ENCODE measurements around the gene TBC1D9B. TPM values are rescaled to one million over a fixed set of nuclear protein-coding genes. Genes with fewer than 3 reads are reported as not detected.
A peak's percentile ranks its signal among the peaks of the same experiment; 100 is the strongest.
"Not testable (repeated sequence)": the region's sequence is repeated elsewhere in the genome, so short reads cannot be mapped to it uniquely, and the experiment has no call there.

Gene TBC1D9B
- total and polyA plus RNA-seq, 2 experiments from 2014 or later: 77.0 to 97.3 TPM

DNA sequence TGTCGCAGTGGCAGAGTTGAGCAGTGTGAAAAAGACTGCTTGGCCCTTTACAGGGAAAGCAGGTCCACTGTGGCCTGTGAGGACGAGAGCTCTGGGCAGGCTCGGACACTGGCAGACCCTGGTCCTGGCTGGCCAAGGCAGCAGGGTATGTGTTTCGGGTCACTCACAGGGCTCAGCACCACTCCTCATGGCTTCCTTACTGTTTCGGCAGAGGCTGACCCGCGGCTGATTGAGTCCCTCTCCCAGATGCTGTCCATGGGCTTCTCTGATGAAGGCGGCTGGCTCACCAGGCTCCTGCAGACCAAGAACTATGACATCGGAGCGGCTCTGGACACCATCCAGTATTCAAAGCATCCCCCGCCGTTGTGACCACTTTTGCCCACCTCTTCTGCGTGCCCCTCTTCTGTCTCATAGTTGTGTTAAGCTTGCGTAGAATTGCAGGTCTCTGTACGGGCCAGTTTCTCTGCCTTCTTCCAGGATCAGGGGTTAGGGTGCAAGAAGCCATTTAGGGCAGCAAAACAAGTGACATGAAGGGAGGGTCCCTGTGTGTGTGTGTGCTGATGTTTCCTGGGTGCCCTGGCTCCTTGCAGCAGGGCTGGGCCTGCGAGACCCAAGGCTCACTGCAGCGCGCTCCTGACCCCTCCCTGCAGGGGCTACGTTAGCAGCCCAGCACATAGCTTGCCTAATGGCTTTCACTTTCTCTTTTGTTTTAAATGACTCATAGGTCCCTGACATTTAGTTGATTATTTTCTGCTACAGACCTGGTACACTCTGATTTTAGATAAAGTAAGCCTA, 71.3 kb downstream of the TBC1D9B start:
- Histone ChIP-seq H3K79me2 (no peaks in the 10 kb centered on the region), H4K20me1 (ENCODE audit: insufficient read depth, poor library complexity, severe bottlenecking) (peaks cover 25% of the 10 kb centered on the region), H3K36me3 (replicated peaks; ENCODE audit: insufficient read depth, low read depth) (peaks cover 10% of the 10 kb centered on the region), H2AFZ (no peak overlapping the region), H3K27me3 (no peaks in the 10 kb centered on the region), H3K4me2 (no peak overlapping the region), H3K4me3 (no peak overlapping the region), H3K27ac (peak overlapping the region; percentile 37), H3K4me1 (ENCODE audit: insufficient read depth) (no peaks in the 10 kb centered on the region), H3K9me2 (replicated peaks; ENCODE audit: insufficient read depth) (no peaks in the 10 kb centered on the region), H3K9me3 (ENCODE audit: low read depth) (no peaks in the 10 kb centered on the region)
- 93% methylated on average over 19 of the region's 19 CpGs for WGBS (ENCODE audit: low lambda C conversion rate, missing lambda C conversion rate)
- TF ChIP-seq, protein P1, sequence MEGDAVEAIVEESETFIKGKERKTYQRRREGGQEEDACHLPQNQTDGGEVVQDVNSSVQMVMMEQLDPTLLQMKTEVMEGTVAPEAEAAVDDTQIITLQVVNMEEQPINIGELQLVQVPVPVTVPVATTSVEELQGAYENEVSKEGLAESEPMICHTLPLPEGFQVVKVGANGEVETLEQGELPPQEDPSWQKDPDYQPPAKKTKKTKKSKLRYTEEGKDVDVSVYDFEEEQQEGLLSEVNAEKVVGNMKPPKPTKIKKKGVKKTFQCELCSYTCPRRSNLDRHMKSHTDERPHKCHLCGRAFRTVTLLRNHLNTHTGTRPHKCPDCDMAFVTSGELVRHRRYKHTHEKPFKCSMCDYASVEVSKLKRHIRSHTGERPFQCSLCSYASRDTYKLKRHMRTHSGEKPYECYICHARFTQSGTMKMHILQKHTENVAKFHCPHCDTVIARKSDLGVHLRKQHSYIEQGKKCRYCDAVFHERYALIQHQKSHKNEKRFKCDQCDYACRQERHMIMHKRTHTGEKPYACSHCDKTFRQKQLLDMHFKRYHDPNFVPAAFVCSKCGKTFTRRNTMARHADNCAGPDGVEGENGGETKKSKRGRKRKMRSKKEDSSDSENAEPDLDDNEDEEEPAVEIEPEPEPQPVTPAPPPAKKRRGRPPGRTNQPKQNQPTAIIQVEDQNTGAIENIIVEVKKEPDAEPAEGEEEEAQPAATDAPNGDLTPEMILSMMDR (IDR thresholded peaks at IDR 0.05; ENCODE audit: poor library complexity): no peak
- no peak for TF ChIP-seq EZH2 (IDR thresholded peaks at IDR 0.05; ENCODE audit: borderline replicate concordance)
- TF ChIP-seq EZH2phosphoT487 (IDR thresholded peaks at IDR 0.05; ENCODE audit: low read depth, severe bottlenecking, unreplicated experiment): no peak
- DNase-seq (ENCODE audit: low spot score): peak; percentile 52

DNA sequence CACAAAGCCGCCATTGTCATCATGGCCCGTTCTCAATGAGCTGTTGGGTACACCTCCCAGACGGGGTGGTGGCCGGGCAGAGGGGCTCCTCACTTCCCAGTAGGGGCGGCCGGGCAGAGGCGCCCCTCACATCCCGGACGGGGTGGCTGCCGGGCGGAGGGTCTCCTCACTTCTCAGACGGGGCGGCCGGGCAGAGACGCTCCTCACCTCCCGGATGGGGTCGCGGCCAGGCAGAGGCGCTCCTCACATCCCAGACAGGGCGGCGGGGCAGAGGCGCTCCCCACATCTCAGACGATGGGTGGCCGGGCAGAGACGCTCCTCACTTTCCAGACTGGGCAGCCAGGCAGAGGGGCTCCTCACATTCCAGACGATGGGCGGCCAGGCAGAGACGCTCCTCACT, 72.8 kb downstream of the TBC1D9B start:
- H3K4me2 ChIP-seq; H3K9me3 ChIP-seq (ENCODE audit: low read depth); H3K79me2 ChIP-seq; H3K27ac ChIP-seq; H3K4me1 ChIP-seq (ENCODE audit: insufficient read depth); H3K4me3 ChIP-seq; H3K9me2 ChIP-seq (replicated peaks; ENCODE audit: insufficient read depth); H3K27me3 ChIP-seq; DNase-seq (ENCODE audit: low spot score); H2AFZ ChIP-seq: not testable (repeated sequence)
- H3K36me3 ChIP-seq (replicated peaks; ENCODE audit: insufficient read depth, low read depth): peaks cover 10% of the 10 kb centered on the region
- over 99% methylated on average over 14 of the region's 28 CpGs for WGBS (ENCODE audit: low lambda C conversion rate, missing lambda C conversion rate)
- peaks cover 33% of the 10 kb centered on the region for H4K20me1 ChIP-seq (ENCODE audit: insufficient read depth, poor library complexity, severe bottlenecking)

DNA sequence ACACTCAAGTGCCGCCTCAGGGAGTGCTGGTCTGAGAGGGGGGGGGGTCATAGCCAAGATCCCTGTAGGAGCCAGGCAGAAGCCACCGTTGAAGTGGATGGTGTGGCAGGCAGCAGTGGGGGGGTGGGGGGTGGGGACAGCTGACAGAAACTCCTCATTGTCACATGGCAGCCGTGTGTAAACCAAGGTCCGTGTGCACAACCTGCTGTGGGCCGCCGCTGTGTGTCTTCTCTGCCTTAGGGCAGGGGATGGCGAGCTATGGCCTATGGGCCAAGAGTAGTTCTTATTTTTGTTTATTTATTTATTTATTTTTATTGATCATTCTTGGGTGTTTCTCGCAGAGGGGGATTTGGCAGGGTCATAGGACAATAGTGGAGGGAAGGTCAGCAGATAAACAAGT, 73.6 kb downstream of the TBC1D9B start:
- no peak overlapping the region for H3K27ac ChIP-seq

DNA sequence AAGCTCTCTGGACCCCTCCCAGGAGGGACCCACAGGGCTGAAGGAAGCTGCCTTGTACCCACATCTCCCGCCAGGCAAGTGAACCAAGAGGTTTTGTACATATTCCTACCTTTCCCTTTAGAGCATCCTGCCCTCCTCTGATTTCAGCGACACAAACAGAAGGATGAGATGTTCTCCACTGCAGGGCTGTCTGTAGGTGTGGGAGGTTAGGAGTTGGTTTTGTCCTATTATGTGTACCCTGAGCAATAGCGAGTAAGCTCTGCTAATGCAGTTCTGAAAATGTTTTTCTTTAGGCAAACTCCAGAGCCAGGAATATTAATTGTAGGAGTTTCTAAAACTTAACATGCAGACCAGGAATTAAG, 74.0 kb downstream of the TBC1D9B start:
- H3K9me2 ChIP-seq (replicated peaks; ENCODE audit: insufficient read depth): no peaks in the 10 kb centered on the region
- H3K79me2 ChIP-seq: peaks cover 9% of the 10 kb centered on the region
- no peaks in the 10 kb centered on the region for H3K27me3 ChIP-seq
- no peak overlapping the region for H3K27ac ChIP-seq
- H3K36me3 ChIP-seq (replicated peaks; ENCODE audit: insufficient read depth, low read depth): peaks cover 10% of the 10 kb centered on the region
- H3K4me3 ChIP-seq: no peak overlapping the region
- no peak for DNase-seq (ENCODE audit: low spot score)
- no peaks in the 10 kb centered on the region for H3K4me1 ChIP-seq (ENCODE audit: insufficient read depth)
- WGBS (ENCODE audit: low lambda C conversion rate, missing lambda C conversion rate): 97% methylated on average over 3 of the region's 3 CpGs
- TF ChIP-seq, protein P1 (IDR thresholded peaks at IDR 0.05; ENCODE audit: poor library complexity): no peak
- no peak for TF ChIP-seq EZH2phosphoT487 (IDR thresholded peaks at IDR 0.05; ENCODE audit: low read depth, severe bottlenecking, unreplicated experiment)
- TF ChIP-seq EZH2 (IDR thresholded peaks at IDR 0.05; ENCODE audit: borderline replicate concordance): no peak
- H4K20me1 ChIP-seq (ENCODE audit: insufficient read depth, poor library complexity, severe bottlenecking): peaks cover 34% of the 10 kb centered on the region
- H2AFZ ChIP-seq: no peak overlapping the region
- H3K4me2 ChIP-seq: no peak overlapping the region
- H3K9me3 ChIP-seq (ENCODE audit: low read depth): no peaks in the 10 kb centered on the region

More for the DNA sequence above, 73.6 kb downstream of the TBC1D9B start:
- peaks cover 33% of the 10 kb centered on the region for H4K20me1 ChIP-seq (ENCODE audit: insufficient read depth, poor library complexity, severe bottlenecking)
- no peak overlapping the region for H2AFZ ChIP-seq
- H3K36me3 ChIP-seq (replicated peaks; ENCODE audit: insufficient read depth, low read depth): peaks cover 10% of the 10 kb centered on the region
- WGBS (ENCODE audit: low lambda C conversion rate, missing lambda C conversion rate): 85% methylated on average over 8 of the region's 8 CpGs
- H3K9me2 ChIP-seq (replicated peaks; ENCODE audit: insufficient read depth): no peaks in the 10 kb centered on the region
- TF ChIP-seq, protein P1 (IDR thresholded peaks at IDR 0.05; ENCODE audit: poor library complexity): no peak
- TF ChIP-seq EZH2 (IDR thresholded peaks at IDR 0.05; ENCODE audit: borderline replicate concordance) (no peak), EZH2phosphoT487 (IDR thresholded peaks at IDR 0.05; ENCODE audit: low read depth, severe bottlenecking, unreplicated experiment) (no peak)
- H3K79me2 ChIP-seq: peaks cover 6% of the 10 kb centered on the region
- H3K4me3 ChIP-seq: no peak overlapping the region
- H3K27me3 ChIP-seq: no peaks in the 10 kb centered on the region
- H3K4me2 ChIP-seq: no peak overlapping the region
- no peaks in the 10 kb centered on the region for H3K4me1 ChIP-seq (ENCODE audit: insufficient read depth)
- H3K9me3 ChIP-seq (ENCODE audit: low read depth): no peaks in the 10 kb centered on the region
- DNase-seq (ENCODE audit: low spot score): no peak

Measured in hepatocyte (in vitro differentiated cells).